ENCODE measurements around the gene ERH.

The ERH gene

GRCh38 chr14:69355154-69355597 lies 42.9 kb downstream of the ERH start:
- no peak for DNase-seq

GRCh38 chr14:69354383-69355153 lies 43.5 kb downstream of the ERH start:
- no peak for DNase-seq

- DNase-seq, result no peak
These were observed 44.9 kb downstream of the ERH start for GRCh38 chr14:69353168-69353567.

- DNase-seq, result no peak
These were observed 46.2 kb downstream of the ERH start for GRCh38 chr14:69351911-69352310.

- peak in 1 of 2 donors; percentile 6 for DNase-seq
These were observed 46.7 kb downstream of the ERH start for GRCh38 chr14:69351385-69351784.

GRCh38 chr14:69350892-69351291 lies 47.2 kb downstream of the ERH start:
- DNase-seq, result no peak

GRCh38 chr14:69349091-69349777 lies 48.9 kb downstream of the ERH start:
- no peak for DNase-seq

- DNase-seq, result no peak
These were observed 51.4 kb downstream of the ERH start for GRCh38 chr14:69346710-69347109.

GRCh38 chr14:69345402-69345801 lies 52.7 kb downstream of the ERH start:
- DNase-seq, result no peak

GRCh38 chr14:69344171-69344570 lies 53.9 kb downstream of the ERH start:
- no peak for DNase-seq

- no peak for DNase-seq
These were observed 55.1 kb downstream of the ERH start for GRCh38 chr14:69342928-69343525.

- no peak for DNase-seq
These were observed 58.7 kb downstream of the ERH start for GRCh38 chr14:69339426-69339825.

GRCh38 chr14:69337984-69338383 lies 60.1 kb downstream of the ERH start:
- DNase-seq, result no peak

GRCh38 chr14:69335371-69335771 lies 62.7 kb downstream of the ERH start:
- DNase-seq, result no peak

GRCh38 chr14:69334576-69334975 lies 63.5 kb downstream of the ERH start:
- no peak for DNase-seq

GRCh38 chr14:69333791-69334337 lies 64.2 kb downstream of the ERH start:
- DNase-seq, result no peak

GRCh38 chr14:69332782-69333395 lies 65.2 kb downstream of the ERH start:
- DNase-seq, result no peak

- DNase-seq, result no peak
These were observed 66.9 kb downstream of the ERH start for GRCh38 chr14:69331206-69331605.
